Heart right ventricle (tissue), 16 donors: ENCODE results near the gene MUC5B. TPM values are rescaled to one million over a fixed set of nuclear protein-coding genes. Genes with fewer than 3 reads are reported as not detected.

Experiments used
- ATAC-seq, 8 donors: fragments of 200-7000 bp; cut with Tn5 transposase; one replicate each; pipeline ENCODE4 v1.9.1; 2020; ENCODE audit warnings: mild to moderate bottlenecking in 8 of 8, moderate library complexity in 8 of 8, moderate number of reproducible peaks in 1 of 8
- DNase-seq, 2 donors: peaks; one replicate each; pipeline ENCODE4 v3.0.0-alpha.2; 2020
- H3K27ac ChIP-seq, 10 donors: fragments of 200-600 bp; sonication (generic) in 2 of 10; one replicate each; pipeline versions ENCODE4 v1.5.0 to v1.8.0; 2020 to 2022; ENCODE audit warnings: mild to moderate bottlenecking in 3 of 10
- H3K27me3 ChIP-seq, 7 donors: fragments of 200-600 bp; one replicate each; pipeline ENCODE4 v1.8.0; 2021 to 2022; ENCODE audit warnings: mild to moderate bottlenecking in 2 of 7
- H3K36me3 ChIP-seq, 9 donors: fragments of 200-600 bp; sonication (generic) in 1 of 9; one replicate each; pipeline versions ENCODE4 v1.5.0 to v1.8.0; 2020 to 2022; ENCODE audit warnings: mild to moderate bottlenecking in 2 of 9
- H3K4me1 ChIP-seq, 9 donors: fragments of 200-600 bp; sonication (generic) in 1 of 9; one replicate each; pipeline versions ENCODE4 v1.5.0 to v1.8.0; 2020 to 2022; ENCODE audit warnings: mild to moderate bottlenecking in 4 of 9
- H3K4me3 ChIP-seq, 10 donors: fragments of 200-600 bp; sonication (generic) in 2 of 10; one replicate each; pipeline versions ENCODE4 v1.5.0 to v1.8.0; 2020 to 2022; ENCODE audit warnings: mild to moderate bottlenecking in 7 of 10, moderate library complexity in 2 of 10
- H3K9me3 ChIP-seq, 11 donors: fragments of 200-600 bp in 10 of 11; sonication (generic) in 2 of 11; one replicate each; pipeline versions ENCODE4 v1.5.0 to v1.8.0; 2013 to 2022; ENCODE audit warnings: mild to moderate bottlenecking in 2 of 11, control low read depth in 1 of 11, moderate library complexity in 1 of 11
- CTCF ChIP-seq, 9 donors: fragments of 200-600 bp; sonication (generic) in 2 of 9; IDR thresholded peaks; one replicate each; pipeline versions ENCODE4 v1.5.0 to v1.8.0; 2021 to 2022; ENCODE audit warnings: antibody characterized with exemption in 9 of 9, mild to moderate bottlenecking in 5 of 9, moderate library complexity in 1 of 9
- WGBS, 2 donors: extraction: QIAGEN DNeasy Blood & Tissue Kit; methylation state at CpG; one replicate each; pipeline ENCODE4 v1.1.7; 2013; ENCODE audit warnings: inconsistent platforms in 1 of 2; 5-methylcytosine and 5-hydroxymethylcytosine counted together
- intact Hi-C, 10 donors: fragments of 100-400 bp; cut with DNase I; formaldehyde crosslinking; loops; one replicate each; pipeline versions ENCODE4 v1.11.1 to v1.14.2; 2022
- polyA plus RNA-seq, 2 donors: library from polyadenylated mRNA; stranded (reverse); fragments of 200-250 nt; gene quantifications; one replicate each; pipeline ENCODE4 v1.2.3, GENCODE V29; 2013
- total RNA-seq, 10 donors: library from RNA; stranded (reverse); fragmentation: NEBNext Ultra II Directional in 3 of 10; extraction: Animal tissue kit (Norgen Biotek cat#: 25700) in 3 of 10; gene quantifications; one replicate each; pipeline versions ENCODE4 v1.2.1 to v1.2.4, GENCODE V29; 2021 to 2023
- donor health status: Arrhythmogenic right ventricular cardiomyopathy.
- donor health status: ischemic (EF 13 %, LVEDD 7.1; RV severe dilation, severe dysfunction).
- donor health status: healthy with polysubstance abuse.
- donor health status: DM: no; HTN: yes; CAD: no.
- donor health status: DM: no; HTN: no; CAD: no.
- donor health status: ischemic (EF 25% LVEDD 6.9; RV normal size, moderate dysfunction).
- donor health status: ischemic (EF 25% LVEDD 5.7; RV mildly dilated, moderate dysfunction).
- donor health status: healthy.
- donor health status: DM: yes; HTN: yes; CAD: no.
- donor health status: Ischemic cardiomyopathy.
- donor health status: ischemic (EF 35%, LVEDD 5.7; RV mildly dilated, moderate dysfunction).
- donor health status: nonischemic (EF 11% LVEDD 7.7; RV severe dilation, severe dysfunction).
- donor health status: DM: yes; HTN: yes; CAD: no.
- donor health status: PGD.
- donor health status: ischemic (EF 29% LVEDD 5.4; RV normal size, mild dysfunction).
- donor health status: nonischemic (EF 23%, LVEDD 6.1; RV moderate dilation, normal function).

The MUC5B gene
- total and polyA plus RNA-seq, 12 donors = not detected

DNA sequence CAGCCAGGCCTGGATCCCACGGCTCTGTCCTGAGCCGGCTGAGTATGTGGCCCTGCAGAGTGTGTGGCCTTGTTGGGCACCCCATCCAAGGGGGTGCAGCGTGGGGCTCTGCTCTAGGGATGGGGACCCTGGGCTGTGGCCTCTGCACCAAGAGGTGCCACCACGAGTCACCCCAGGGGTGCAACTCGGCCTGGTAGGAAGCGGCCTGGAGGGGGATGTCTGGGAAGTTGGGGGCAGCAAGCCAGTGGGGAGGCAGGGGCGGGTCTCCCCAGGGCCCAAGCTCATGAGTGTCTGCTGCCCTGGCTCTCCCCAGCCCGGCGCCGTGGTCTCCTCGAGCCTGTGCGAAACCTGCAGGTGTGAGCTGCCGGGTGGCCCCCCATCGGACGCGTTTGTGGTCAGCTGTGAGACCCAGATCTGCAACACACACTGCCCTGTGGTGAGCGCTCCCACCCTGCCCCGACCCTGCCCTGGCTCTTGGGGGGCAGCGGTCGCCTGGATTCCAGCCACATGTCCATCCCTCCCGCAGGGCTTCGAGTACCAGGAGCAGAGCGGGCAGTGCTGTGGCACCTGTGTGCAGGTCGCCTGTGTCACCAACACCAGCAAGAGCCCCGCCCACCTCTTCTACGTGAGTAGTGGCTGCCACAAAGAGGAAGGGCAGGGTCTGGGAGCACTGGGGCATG lies 24.2 kb upstream of the MUC5B start:
- Histone ChIP-seq H3K4me3 (no peak overlapping the region), H3K36me3 (no peaks in the 10 kb centered on the region), H3K4me1 (peaks cover 0 to 7% (median 3%) of the 10 kb centered on the region in 9 donors), H3K27ac (no peak overlapping the region), H3K27me3 (peaks cover 0 to 69% (median 60%) of the 10 kb centered on the region in 7 donors), H3K9me3 (no peaks in the 10 kb centered on the region)
- ATAC-seq (no peak), DNase-seq (no peak)
- intact Hi-C loops = no loop called here
- WGBS, 2 donors = 71 to 81% methylated on average over 23 to 26 of the region's 26 CpGs
- TF ChIP-seq CTCF (IDR thresholded peaks at IDR 0.05) = no peak

- no peaks in the 10 kb centered on the region for H3K9me3 ChIP-seq
- WGBS, 2 donors = 72 to 75% methylated on average over 27 of the region's 27 CpGs
- intact Hi-C loops = no loop called here
- H3K4me3 ChIP-seq = no peak overlapping the region
- peaks cover 0 to 69% (median 66%) of the 10 kb centered on the region in 7 donors for H3K27me3 ChIP-seq
- no peak for TF ChIP-seq CTCF (IDR thresholded peaks at IDR 0.05)
- no peaks in the 10 kb centered on the region for H3K36me3 ChIP-seq
- DNase-seq (no peak), ATAC-seq (no peak)
- peaks cover 0 to 7% (median 3%) of the 10 kb centered on the region in 9 donors for H3K4me1 ChIP-seq
- no peak overlapping the region for H3K27ac ChIP-seq
These were observed 23.6 kb upstream of the MUC5B start for GRCh38 chr11:1199241-1199750.

- TF ChIP-seq CTCF (IDR thresholded peaks at IDR 0.05) = no peak
- intact Hi-C loops = loop anchor here in 7 of 10 donors (5.0 kb wide), 4 partner anchors 107 to 377 kb away; partner anchors contain the start of gene TOLLIP (in 1 of the 7)
- WGBS, 2 donors = 72 to 76% methylated on average over 47 of the region's 47 CpGs
- no peaks in the 10 kb centered on the region for H3K36me3 ChIP-seq
- no peak overlapping the region for H3K27ac ChIP-seq
- DNase-seq (no peak), ATAC-seq (no peak)
- H3K4me1 ChIP-seq = peaks cover 0 to 7% (median 3%) of the 10 kb centered on the region in 9 donors
- no peaks in the 10 kb centered on the region for H3K9me3 ChIP-seq
- peaks cover 0 to 69% (median 68%) of the 10 kb centered on the region in 7 donors for H3K27me3 ChIP-seq
- H3K4me3 ChIP-seq = no peak overlapping the region
These were observed 22.9 kb upstream of the MUC5B start for GRCh38 chr11:1199751-1200610.

- peaks cover 0 to 69% (median 60%) of the 10 kb centered on the region in 7 donors for H3K27me3 ChIP-seq
- TF ChIP-seq CTCF (IDR thresholded peaks at IDR 0.05) = no peak
- DNase-seq = no peak
These were observed 22.2 kb upstream of the MUC5B start for GRCh38 chr11:1200611-1201191.

More at GRCh38 chr11:1200611-1201191, 22.2 kb upstream of the MUC5B start:
- Histone ChIP-seq H3K27ac (no peak overlapping the region), H3K36me3 (no peaks in the 10 kb centered on the region), H3K4me1 (peaks cover 0 to 7% (median 3%) of the 10 kb centered on the region in 9 donors), H3K4me3 (no peak overlapping the region), H3K9me3 (no peaks in the 10 kb centered on the region)
- 70 to 77% methylated on average over 16 of the region's 16 CpGs for WGBS, 2 donors
- ATAC-seq = no peak
- intact Hi-C loops = loop anchor here in 7 of 10 donors (5.0 kb wide), 4 partner anchors 107 to 377 kb away; partner anchors contain the start of gene TOLLIP (in 1 of the 7)
